NCI-H128 (cell line): ENCODE data around the gene HAL.

Experiments
- DNase-seq: peaks from one replicate; lab custom pipeline; 2025; ENCODE audit not compliant: unreplicated experiment; lab: John Stamatoyannopoulos, UW

Gene HAL

DNA sequence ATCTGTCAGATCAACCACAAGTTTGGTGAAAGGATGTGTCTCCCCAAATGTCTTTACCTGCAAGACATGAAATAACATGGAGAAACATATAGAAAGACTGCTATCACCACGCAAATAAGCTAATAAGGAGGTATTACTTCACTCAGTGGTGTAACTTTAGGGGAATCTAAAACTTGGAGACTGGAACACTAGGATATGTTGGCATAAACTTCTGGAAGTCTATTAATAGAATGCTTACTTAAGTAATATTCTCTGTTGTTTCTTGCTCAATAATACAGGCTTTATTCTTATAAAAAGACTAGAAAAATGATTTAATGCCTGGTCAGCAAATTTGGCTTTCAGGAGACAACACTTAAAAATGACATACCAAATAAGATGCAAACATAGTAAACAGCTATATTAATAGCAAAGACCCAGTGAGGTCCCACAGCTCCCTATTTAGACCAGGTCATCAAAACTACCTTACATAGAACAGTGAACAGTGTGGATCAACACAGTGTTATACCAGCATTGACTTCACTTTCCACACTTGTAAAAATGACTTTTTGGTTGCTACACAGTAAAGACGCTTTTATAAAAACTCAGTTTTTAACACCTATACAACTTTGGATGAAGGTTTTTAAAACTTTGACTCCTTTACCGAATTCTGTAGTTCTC lies 18.9 kb upstream of the HAL start:
- DNase-seq = no peak

DNA sequence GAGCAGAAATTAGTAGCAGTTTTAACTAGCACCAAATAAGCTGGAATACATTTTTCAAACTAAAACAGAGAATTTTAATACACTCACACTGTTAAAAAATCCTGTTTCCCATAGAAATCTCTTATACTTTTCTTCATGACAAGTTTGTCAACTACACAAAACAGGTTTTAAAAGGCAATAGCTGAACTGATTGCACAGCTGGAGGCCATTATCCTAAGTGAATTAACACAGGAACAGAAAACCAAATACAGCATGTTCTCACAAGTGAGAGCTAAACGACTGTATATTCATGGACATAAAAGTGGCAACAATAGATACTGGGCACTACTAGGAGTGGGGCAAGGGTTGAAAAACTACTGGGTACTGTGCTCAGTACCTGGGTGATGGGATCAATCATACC lies 11.6 kb upstream of the HAL start:
- DNase-seq = no peak

DNA sequence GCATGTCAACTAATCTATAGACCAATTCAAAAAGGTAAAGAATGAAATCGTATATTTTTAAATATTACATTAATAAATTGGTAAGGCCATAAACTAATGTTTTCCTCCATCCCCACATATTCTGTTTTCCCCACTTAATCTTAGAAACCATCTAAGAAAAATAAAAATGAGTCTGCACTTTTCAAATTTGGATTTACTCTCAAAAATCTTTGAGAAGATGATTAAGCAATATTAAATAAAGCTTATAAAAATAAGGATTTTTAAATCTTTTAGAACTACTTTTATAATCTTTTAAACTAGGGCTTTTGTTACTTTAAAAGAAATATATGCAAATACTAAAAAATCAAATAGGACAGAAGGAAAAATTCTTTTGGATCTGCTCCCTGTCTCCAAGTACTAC lies 10.6 kb upstream of the HAL start:
- no peak for DNase-seq

DNA sequence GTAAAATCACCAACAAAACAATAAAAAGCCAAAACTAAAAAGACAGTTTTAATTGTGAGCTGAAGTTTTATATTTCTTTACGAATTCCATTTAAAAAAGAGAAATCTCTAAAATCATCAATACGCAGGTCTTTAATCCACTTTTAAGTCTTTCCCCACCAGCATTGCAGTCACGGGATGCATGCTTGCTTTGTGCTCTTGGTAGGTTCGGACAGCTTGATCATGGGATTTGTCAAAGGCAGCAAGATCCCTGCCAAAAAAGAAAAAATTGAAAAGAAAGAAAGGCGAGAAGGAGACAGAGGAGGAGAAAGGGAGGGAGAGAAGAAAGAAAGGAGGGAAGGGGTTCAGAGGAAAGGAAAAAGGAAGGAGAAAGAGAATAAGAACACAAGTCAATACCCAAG lies 4.7 kb upstream of the HAL start:
- DNase-seq = no peak

DNA sequence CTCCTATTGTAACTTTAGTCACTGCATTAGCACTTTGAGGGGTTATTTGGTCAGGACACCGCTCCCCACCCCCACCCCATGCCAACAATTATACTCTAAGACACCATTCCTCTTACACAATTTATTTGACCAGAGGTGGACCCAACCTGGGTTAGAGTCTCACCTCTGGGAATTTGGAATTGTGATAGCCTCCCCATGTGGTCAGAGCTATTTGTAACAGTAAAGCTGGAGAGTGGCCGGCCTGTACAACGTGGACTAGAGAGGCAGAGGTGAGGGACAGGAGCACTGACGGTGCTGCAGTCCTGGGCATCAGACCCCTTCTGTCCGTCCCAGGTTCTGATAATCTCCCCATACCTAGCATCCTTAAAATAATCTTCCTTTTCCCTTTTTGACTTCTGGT lies 3.3 kb upstream of the HAL start:
- no peak for DNase-seq

DNA sequence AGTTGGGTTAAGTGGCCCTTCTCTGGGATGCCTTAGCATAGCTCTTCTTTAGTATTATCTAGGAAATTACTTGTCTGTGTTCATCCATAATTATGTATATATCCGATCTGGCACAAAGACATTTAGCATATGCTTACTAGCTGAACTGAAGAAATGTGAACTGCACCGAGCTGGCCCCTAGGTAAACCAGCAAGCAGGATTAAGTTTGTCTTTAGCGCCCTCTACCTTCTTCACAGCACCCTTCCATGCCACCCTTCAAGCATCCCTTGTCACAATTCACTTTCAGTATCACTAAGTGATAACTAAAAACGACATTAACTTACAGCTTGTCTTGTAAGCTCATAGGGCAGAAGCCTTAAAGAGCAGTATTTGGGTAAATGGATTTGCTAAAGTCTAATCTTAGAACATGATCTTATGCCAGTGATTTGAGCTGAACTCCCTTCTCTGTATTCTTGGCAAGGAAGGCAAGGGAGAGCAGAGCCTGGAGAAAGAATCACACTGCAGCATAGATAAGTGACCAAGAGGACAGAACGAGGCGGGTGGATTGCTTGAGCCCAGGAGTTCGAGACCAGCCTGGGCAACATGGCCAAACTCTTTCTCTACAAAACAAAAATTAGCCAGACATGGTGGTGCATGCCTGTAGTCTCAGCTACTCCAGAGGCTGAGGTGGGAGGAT lies 2.6 kb upstream of the HAL start:
- no peak for DNase-seq

DNA sequence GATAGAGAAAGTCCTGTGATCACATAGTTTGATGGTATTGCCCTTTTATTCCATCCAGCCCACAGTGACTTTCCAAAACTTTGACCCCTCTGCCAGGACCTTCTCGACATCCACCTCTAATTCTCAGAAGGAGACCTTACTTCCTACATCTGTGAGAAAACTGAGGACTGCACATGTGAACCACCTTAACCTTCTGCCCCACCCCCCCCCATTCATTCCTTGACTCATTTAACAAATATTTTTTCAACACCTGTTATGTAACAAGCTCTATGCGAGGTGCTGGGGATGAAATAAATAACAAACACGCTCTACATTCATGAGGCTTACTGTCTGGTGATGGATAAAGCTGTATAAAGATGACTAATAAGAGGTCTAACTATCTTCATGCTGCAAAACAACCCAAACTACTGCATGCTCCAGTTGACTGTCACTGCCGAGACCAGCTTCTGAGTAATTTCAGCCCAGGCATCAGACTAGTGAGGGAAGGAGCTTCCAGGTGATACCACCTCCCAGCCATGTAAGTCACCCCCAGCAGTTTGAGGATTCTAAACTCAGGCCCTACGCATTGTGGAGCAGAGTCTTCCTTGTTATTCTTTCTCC lies 1.9 kb upstream of the HAL start:
- DNase-seq = no peak

DNA sequence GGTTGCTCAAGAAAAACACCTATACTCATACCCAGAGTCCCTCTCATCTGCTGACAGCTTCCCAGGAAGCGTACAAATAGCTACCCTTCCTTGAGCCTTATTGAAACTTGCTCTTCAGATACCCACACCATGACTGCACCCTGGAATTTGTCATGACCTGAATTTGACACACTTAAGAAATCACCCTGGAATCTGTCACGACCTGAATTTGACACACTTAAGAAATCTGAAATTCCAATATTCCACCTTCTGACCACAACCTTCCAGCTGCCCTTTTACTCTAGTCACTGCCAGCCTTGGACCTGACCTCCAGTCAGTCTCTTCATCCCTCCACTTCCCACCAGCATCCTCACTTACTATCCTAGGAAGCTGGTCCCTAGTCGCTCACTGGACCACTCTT lies 1.1 kb upstream of the HAL start:
- DNase-seq = no peak

DNA sequence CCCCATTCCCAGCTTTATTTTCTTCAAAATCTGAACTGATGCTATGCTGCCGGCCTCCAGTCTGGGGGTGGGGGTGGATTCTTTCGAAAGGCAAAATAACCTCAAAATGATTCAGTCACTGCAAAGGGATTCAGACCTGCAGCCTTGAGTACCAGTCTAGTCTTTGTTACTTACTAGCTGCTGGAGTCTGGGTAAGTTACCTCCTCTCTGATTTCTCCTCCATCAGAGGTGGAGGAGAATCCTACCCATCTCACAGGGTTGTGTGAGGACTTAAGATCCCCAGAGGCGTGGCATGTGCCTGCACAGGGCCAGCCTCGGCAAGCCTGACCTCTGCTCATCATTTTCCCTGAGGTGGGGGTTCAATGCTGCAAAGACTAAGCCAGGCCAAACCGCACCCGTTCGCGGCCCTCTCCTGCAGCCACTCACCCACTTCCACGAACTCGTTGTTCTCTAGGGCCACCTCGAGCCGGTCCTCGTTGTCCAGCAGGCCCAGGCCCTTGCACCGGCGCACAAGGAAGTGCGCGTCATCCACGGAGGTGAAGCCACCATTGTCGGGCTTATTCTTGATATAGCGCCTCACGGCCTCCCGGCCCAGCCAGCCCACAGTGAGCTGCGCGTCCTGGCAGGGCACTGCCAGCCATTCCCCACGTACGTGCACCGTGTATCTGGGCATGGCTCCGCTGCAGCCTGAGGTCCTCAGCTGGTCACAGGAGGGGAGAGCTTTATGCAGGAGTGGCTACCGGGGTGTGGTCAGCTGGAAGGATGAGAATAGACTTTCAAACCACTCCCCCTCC lies 709 bp downstream of the HAL start:
- no peak for DNase-seq

DNA sequence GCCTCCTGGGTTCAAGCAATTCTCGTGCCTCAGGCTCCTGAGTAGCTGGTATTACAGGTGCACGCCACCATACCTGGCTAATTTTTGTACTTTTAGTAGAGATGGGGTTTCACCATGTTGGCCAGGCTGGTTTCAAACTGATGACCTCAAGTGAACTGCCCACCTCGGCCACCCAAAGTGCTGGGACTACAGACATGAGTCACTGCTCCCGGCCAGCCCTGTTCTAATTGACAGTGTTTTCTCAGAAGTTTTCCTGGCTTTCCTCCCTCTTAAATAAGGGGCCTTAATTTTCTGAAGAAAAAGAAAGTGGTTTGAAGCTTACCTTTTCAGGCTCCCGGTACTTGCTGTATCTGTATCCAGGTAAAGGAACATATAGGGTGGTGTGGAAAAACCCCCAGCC lies 1.7 kb downstream of the HAL start:
- no peak for DNase-seq

DNA sequence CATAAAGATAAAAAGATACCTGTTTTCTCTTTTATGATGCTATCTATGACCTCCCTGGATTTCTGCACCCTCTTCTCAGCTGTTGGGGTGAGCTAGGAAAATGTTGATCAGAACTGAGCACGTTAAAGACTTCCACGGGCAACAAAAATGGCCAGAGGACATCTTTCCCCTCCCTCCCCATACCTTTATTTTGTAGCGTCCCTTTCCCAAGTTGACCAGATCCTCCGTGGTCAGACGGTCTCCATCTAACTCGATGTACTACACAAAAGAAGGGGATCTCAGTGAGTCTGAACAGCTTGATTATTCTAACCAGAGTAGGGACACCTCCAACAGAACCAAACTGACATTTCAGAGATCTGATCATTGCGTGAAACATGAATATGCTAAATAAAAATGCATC lies 2.2 kb downstream of the HAL start:
- DNase-seq = no peak

DNA sequence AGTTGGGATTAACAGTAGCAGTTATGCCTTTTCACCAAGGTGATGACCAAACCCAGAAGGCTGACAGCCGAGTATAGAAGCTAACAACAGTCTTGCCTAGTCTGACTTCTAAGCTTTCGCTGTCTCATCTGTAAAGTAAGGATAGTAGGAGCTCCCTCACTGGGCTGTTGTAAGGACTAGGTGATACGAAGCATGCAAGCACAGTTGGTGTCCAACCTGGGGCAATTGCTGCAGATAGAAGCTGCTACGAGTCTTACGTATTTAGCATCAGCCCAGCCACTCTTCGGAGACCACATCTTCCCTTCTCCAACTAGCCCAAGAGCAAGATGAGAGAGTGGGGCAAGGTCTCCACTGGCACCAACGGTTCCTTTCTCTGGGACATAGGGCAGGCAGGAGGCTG lies 6.0 kb downstream of the HAL start:
- no peak for DNase-seq

DNA sequence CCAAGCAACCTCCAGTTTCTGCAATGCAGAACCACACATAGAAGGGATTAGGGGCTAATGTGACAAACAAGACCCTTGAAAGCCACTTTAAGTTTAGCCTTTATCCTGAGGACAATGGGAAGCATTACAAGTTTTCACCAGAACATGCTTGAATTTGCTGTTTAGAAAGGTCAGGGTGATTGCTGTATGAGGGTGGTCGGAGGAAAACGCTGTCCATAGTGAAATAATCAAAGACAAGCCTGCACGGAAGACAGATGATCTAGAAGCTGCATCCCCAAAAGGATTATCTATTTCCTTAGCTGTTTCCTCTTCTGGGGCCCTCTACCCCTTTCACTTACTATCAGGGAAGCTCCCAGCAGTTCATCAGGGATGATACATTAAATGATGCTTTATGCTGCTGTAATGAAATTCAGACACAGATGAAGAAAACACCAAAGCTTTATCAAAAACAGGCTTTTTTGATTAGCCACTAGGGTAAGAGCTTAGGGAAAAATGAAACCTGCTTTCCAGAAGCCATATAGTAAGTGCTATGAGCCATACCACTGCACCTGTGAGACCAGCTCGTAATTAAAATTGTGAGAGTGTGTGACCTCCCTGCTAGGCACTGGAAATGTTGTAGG lies 6.5 kb downstream of the HAL start:
- no peak for DNase-seq

DNA sequence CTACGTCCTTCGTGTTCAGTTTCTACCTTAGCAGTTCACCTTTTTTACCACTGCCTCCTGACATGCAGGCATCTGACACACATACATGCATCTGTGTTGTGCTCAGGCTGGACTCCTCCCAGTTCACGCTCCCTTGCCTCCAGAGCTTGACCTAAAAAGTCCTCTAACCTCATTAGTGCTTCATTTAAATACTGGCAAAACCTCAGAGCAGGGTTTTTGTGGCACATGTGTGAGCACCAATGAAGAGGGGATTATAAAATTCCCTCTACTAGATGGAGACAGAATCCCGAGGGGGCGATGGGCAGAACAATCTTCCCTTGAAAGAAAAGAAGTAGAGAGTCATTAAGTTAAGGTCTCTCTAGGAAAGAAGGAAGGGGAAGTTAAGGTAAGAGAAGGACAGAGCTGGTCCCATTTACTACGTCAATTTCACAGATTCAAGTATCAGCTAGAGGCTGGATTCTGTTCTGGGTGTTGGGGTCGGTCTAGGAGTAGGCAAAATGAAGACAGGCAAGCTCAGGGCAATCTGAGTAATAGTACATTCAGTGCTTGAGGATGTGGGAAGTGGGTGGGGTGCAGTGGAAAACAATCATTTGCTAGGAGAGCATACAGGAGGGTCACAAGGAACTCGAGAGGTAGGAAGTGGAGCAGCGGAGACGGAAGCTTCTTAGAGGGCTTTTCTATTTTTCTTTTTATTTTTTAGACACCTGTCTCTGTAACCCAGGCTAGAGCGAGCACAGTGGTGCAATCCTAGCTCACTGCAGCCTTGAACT lies 7.5 kb downstream of the HAL start:
- no peak for DNase-seq

DNA sequence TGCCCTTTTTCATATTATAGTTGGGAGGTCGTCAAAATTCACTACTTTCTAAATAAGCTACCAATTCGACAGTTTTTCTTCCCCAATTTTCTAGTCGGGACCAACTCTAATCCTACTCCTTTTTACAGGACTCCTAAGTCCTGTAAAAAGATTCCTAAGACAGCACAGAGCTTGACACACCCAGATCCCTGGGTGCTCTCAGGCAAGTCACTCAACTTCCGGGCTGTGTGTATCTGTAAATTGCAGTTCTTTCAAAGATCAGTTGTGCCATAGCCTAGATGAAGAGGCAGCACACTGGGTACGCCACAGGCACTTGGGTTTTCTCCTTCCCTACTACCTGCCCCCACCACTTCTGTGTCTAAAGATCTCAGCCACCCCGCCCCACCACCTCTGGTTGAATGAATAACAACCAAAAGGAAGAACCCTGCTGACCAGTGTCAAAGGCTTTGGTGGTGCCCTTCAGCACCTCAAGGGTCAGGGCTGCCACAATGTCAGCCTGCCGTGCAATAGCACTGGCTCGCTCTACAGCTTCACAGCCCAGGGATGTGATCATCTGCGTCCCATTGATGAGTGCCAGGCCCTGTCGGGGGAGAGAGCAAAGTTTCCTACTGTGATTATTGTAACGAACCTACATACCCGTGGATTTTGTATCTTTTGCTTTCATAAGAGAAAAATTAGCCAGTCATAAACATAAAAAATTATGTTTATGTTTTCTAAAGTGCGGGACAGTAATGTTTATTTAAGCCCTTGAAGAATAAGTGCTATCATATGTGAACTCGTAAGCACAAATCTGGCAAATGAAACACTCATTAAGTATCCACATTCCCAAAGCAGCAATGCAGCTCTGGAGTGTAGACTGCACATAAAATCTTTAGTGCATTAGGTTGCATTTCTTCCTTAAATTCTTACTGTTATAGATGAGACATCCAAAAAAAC lies 9.2 kb downstream of the HAL start:
- no peak for DNase-seq

DNA sequence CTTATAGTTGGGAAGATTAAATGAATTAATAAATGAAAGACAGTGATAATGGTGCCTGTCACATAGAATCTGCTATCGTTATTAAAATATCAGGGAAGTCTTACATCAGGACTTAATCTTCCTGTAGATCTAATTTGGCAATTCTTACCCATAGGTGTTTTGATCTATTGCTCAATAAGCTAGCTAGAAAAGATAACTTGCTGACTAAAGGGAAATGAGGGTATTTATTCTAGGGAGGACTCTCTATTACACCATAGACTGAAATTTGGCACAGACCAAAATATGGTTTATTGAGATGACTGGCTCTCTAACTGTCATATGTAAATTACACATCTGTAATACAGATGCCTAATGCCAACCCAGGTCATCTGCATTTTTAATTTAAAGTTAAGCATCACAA lies 11.5 kb downstream of the HAL start:
- no peak for DNase-seq

DNA sequence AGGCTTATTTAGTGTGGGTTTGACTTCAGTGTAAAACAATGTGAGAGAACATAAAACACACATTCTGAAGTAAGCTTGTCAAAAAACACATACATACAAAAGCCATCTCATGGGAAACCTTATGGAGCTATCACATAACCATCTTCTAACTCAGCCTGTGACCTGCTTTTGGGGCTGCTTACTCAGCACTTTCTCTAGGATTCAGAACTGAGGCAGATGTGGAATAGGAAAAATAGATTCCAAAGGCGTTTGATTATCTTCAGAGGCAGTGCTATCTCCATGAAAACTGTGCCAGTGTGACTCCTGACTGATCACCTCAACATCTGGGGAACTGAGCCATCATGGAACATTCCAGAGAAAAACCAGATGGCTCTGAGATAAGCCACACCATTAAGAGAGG lies 13.5 kb downstream of the HAL start:
- DNase-seq = no peak

DNA sequence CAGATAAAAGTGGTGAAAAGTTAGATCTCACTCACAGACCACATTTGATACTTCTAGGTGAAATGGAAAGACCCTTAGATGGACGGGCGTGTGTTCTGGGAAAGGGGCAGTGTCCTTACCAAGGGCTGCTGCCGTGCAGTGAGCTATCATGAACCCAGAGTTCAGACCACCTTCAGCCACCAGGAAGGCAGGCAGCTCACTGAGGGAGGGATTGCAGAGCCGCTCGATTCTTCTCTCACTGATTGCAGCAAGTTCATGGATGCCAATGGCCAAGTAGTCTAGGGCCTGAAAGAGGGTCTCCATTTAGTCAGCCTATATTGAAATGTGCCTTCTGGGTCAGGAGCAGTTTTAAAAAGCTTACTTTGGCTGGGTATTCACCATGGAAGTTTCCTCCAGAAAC lies 15.7 kb downstream of the HAL start:
- DNase-seq = no peak

DNA sequence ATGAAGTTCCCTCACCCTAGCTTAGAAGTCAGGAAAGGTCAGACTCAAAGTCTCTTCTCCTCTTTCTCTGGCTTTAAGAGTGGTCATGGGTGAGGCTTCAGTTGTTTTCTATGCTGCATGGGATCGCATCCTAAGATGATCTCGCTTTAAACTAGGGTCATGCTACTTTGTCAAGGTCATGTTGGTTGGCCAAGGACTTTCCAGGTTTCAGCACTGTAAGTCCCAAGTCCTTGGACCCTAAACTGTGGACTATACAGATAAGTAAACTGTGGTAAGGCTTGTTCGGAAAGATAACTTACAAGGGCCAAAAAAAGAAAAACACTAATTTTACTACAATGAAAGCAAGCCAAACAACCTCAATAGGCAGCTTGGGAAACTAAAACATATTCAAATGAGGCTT lies 17.4 kb downstream of the HAL start:
- no peak for DNase-seq

DNA sequence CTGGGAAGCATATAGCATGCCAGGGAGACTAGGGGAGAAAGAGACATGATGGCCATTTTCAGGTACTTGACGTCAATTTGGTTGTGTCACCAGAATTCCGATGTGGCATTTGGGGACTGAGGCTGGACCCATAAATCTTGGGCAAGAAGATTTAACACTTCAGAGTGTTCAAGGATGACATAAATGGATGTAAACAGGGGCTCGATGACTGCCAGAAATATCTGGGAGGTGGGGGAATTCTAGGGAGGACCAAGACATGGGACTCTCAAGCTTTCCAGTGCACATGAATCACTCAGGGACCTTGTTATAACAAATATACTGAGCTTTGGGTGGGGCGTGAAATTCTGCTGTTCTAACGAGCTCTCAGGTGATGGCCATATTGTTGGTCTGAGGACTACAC lies 17.8 kb downstream of the HAL start:
- no peak for DNase-seq
